K562 (cell line): Measurements from ENCODE around the gene CSF1. TPM values are rescaled to one million over a fixed set of nuclear protein-coding genes. Genes with fewer than 3 reads are reported as not detected.

Experiments used
- ATAC-seq: fragments of 200-7000 bp; cut with Tn5 transposase; 3 replicates; pipeline ENCODE4 v1.9.1; 2020; ENCODE audit warnings: moderate library complexity
- BruUV-seq: library from RNA; stranded (reverse); fragments of 400-500 nt; replicated peaks from 2 replicates; lab custom pipeline; 2021; lab: Mats Ljungman, UMichigan
- CTCF ChIA-PET: fragments of 300-600 bp; formaldehyde crosslinking; extraction: SDS; loops from one replicate; lab custom pipeline; 2021; ENCODE audit warnings: low intra/inter-chr PET ratio; lab: Yijun Ruan, JAX
- POLR2A ChIA-PET: fragments of 300-600, 350-650 bp; sonication (Branson Sonifier 250); formaldehyde crosslinking; extraction: SDS; loops from one replicate; lab custom pipeline; 2021; ENCODE audit warnings: antibody characterized with exemption, inconsistent platforms; lab: Yijun Ruan, JAX
- DNase-seq, 4 experiments: peaks; one replicate each; pipeline versions ENCODE4 v3.0.0 to v3.0.0-alpha.2; 2011 to 2018; ENCODE audit warnings: low spot score in 3 of 4, mixed read lengths in 3 of 4; ENCODE audit errors: extremely low read depth in 1 of 4
- FAIRE-seq: peaks from 2 replicates; lab custom pipeline; 2011; peaks lifted over from hg19 to GRCh38; lab: Jason Lieb, UNC
- H2AFZ ChIP-seq: 2 replicates; pipeline ENCODE4 v1.6.0; 2011; ENCODE audit warnings: low read depth, low read length, control low read depth, inconsistent platforms
- H3K27ac ChIP-seq: fragments of 200-600 bp; 3 replicates; pipeline ENCODE4 v1.8.0; 2011; ENCODE audit warnings: low read depth, mild to moderate bottlenecking, control low read depth, inconsistent platforms, low read length, moderate library complexity, mixed read lengths; ENCODE audit errors: extremely low read depth
- H3K27me3 ChIP-seq, 2 experiments: fragments of 300-600 bp in 1 of 2; 2 replicates in 1 of 2; 3 replicates in 1 of 2; pipeline versions ENCODE4 v1.6.0 to v1.8.0; 2011; ENCODE audit warnings: inconsistent platforms in 2 of 2, low read length in 2 of 2, mild to moderate bottlenecking in 1 of 2, mixed read lengths in 1 of 2, moderate library complexity in 1 of 2; ENCODE audit not compliant: control insufficient read depth in 2 of 2, insufficient read depth in 2 of 2
- H3K36me3 ChIP-seq: fragments of 300-600 bp; 3 replicates; pipeline ENCODE4 v1.8.0; 2011; ENCODE audit warnings: mild to moderate bottlenecking, low read length, inconsistent platforms; ENCODE audit not compliant: control insufficient read depth, insufficient read depth
- H3K4me1 ChIP-seq, 2 experiments: fragments of 200-600 bp in 1 of 2; replicated peaks in 1 of 2; 2 replicates in 1 of 2; 3 replicates in 1 of 2; pipeline versions ENCODE4 v1.5.1 to v1.8.0; 2011; ENCODE audit warnings: inconsistent platforms in 2 of 2, low read length in 2 of 2, mild to moderate bottlenecking in 1 of 2, mixed read lengths in 1 of 2, moderate library complexity in 1 of 2; ENCODE audit not compliant: control insufficient read depth in 2 of 2, insufficient read depth in 2 of 2
- H3K4me2 ChIP-seq: 2 replicates; pipeline ENCODE4 v1.6.1; 2011; ENCODE audit warnings: low read length, control low read depth, inconsistent platforms, mixed read lengths; ENCODE audit not compliant: insufficient read depth
- H3K4me3 ChIP-seq: fragments of 200-600 bp; sonication (generic), shearing (Covaris generic); 2 replicates; pipeline ENCODE4 v1.5.1; 2016; ENCODE audit warnings: control low read depth, inconsistent platforms
- H3K79me2 ChIP-seq: fragments of 200-600 bp; 3 replicates; pipeline ENCODE4 v1.8.0; 2011; ENCODE audit warnings: low read length, inconsistent platforms; ENCODE audit not compliant: control insufficient read depth, insufficient read depth
- H3K9ac ChIP-seq, 2 experiments: 2 replicates each; pipeline versions ENCODE4 v1.6.0 to v1.6.1; 2011; ENCODE audit warnings: low read depth in 2 of 2, low read length in 2 of 2, control low read depth in 1 of 2, inconsistent platforms in 1 of 2, mild to moderate bottlenecking in 1 of 2, mixed read lengths in 1 of 2; ENCODE audit not compliant: insufficient read depth in 1 of 2
- H3K9me1 ChIP-seq: one replicate; pipeline ENCODE4 v1.6.0; 2011; ENCODE audit warnings: inconsistent platforms, mild to moderate bottlenecking, low read length, moderate library complexity; ENCODE audit not compliant: control insufficient read depth, insufficient read depth
- H3K9me3 ChIP-seq: replicated peaks from 2 replicates; pipeline ENCODE4 v1.5.1; 2011; ENCODE audit warnings: low read depth, low read length, inconsistent platforms; ENCODE audit not compliant: control insufficient read depth, insufficient read depth
- H4K20me1 ChIP-seq: replicated peaks from 2 replicates; pipeline ENCODE4 v1.6.1; 2011; ENCODE audit warnings: low read length, inconsistent platforms, mixed read lengths; ENCODE audit not compliant: control insufficient read depth, insufficient read depth
- COPS2 ChIP-seq: fragments of 450-650 bp; conservative IDR thresholded peaks from 2 replicates; pipeline ENCODE4 v1.6.1; 2016; ENCODE audit warnings: mild to moderate bottlenecking, moderate library complexity
- ESRRA ChIP-seq: fragments of 450-650 bp; IDR thresholded peaks from 2 replicates; pipeline ENCODE4 v1.6.1; 2014; ENCODE audit warnings: low read depth, mild to moderate bottlenecking, moderate library complexity, borderline replicate concordance
- KDM5B ChIP-seq: fragments of 200-600 bp; sonication (generic); IDR thresholded peaks from 2 replicates; pipeline ENCODE4 v1.6.1; 2012; ENCODE audit warnings: low read depth, mild to moderate bottlenecking, moderate library complexity, low read length, control low read depth, inconsistent platforms; ENCODE audit not compliant: insufficient replicate concordance
- NFRKB ChIP-seq: fragments of 450-650 bp; IDR thresholded peaks from 2 replicates; pipeline ENCODE4 v1.6.1; 2016; ENCODE audit warnings: low read depth
- ZC3H4 ChIP-seq: sonication (generic); formaldehyde crosslinking; IDR thresholded peaks from 2 replicates; pipeline ENCODE4 v1.9.0; 2021; ENCODE audit warnings: missing genetic modification reagents, borderline replicate concordance
- ZKSCAN8 ChIP-seq: fragments of 200-800 bp; sonication (Bioruptor generic); IDR thresholded peaks from 2 replicates; pipeline ENCODE4 v1.6.1; 2016; ENCODE audit warnings: missing genetic modification characterization, missing compliant biosample characterization
- ZNF197 ChIP-seq: fragments of 200-800 bp; sonication (Bioruptor generic); IDR thresholded peaks from 2 replicates; pipeline ENCODE4 v1.6.1; 2016; ENCODE audit warnings: low read depth, missing genetic modification characterization, missing compliant biosample characterization
- WGBS: fragments of 100-300 bp; shearing (Covaris generic); methylation state at CpG from one replicate; pipeline ENCODE4 v1.1.6; 2016; ENCODE audit warnings: low coverage, mixed read lengths; ENCODE audit not compliant: insufficient coverage; ENCODE audit errors: missing lambda C conversion rate; 5-methylcytosine and 5-hydroxymethylcytosine counted together
- in situ Hi-C: fragments of 300-500 bp; cut with MboI; formaldehyde crosslinking; loops from 4 replicates; pipeline ENCODE4 v1.15.0; 2018; ENCODE audit warnings: inconsistent platforms, mixed read lengths
- intact Hi-C: fragments of 100-400 bp; cut with micrococcal nuclease; formaldehyde crosslinking; loops from 2 replicates; pipeline ENCODE4 v1.14.2; 2022
- polyA plus RNA-seq, 8 experiments: library from polyadenylated mRNA; depleted of rRNA in 4 of 8; stranded (reverse) in 5 of 8; unstranded in 3 of 8; fragments of >200 nt; fragmentation: Nextera tagmentation in 2 of 8; fragmentation: Illumina TruSeq in 1 of 8; extraction: Ambion mirVana in 2 of 8; extraction: Trizol in 1 of 8; gene quantifications; 2 replicates each; pipeline versions ENCODE4 v1.2.1 to v1.2.3, GENCODE V29; 2011 to 2014; ENCODE audit warnings: inconsistent platforms in 1 of 8, missing spikeins in 1 of 8
- total RNA-seq, 7 experiments: library from RNA; depleted of rRNA in 6 of 7; stranded (reverse); fragments of >200 nt in 6 of 7; fragmentation: Illumina TruSeq in 2 of 7; extraction: Trizol in 2 of 7; gene quantifications; 2 replicates each; pipeline versions ENCODE4 v1.2.1 to v1.2.3, GENCODE V29; 2011 to 2021; ENCODE audit warnings: low replicate concordance in 1 of 7
- TF ChIP-seq, protein P1 (sequence below): sonication (generic); formaldehyde crosslinking; IDR thresholded peaks from 2 replicates; pipeline ENCODE4 v1.8.1; 2023; ENCODE audit warnings: mild to moderate bottlenecking, missing genetic modification reagents
- TF ChIP-seq, protein P2 (sequence below): fragments of 200-800 bp; sonication (Bioruptor generic); IDR thresholded peaks from 2 replicates; pipeline ENCODE4 v1.6.1; 2016; ENCODE audit warnings: missing genetic modification characterization, missing compliant biosample characterization
- TF ChIP-seq, protein P3 (sequence below): fragments of 250-450 bp; sonication (Bioruptor Pico); IDR thresholded peaks from 2 replicates; pipeline ENCODE4 v1.4.0; 2020

CSF1 gene
- total and polyA plus RNA-seq, 9 of the 15 experiments (the other 6 are each of a cell fraction or from before 2014, with no cell fraction given) = 0.18 to 11.8 (median 2.8) TPM

DNA sequence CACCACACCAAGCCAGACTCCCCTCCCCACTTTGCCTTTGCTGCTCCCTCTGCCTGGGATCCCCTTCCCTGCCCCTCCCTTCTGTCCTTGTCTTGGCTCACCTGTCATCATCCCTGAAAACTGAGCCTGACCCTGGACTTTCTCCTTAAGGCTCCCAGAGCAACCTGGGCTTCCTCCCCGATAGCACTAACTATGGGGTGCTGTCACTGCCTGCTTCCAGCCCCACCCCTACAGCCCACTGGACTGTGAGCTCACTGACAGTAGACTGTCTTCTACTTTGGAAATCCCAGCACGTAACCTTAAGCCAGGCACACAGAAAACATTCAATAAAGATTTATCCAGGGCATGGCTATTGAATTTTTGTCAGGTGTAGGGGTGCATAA lies 9.5 kb upstream of the CSF1 start:
- intact Hi-C loops (no loop called here), in situ Hi-C loops (no loop called here)
- Histone ChIP-seq H3K9me1 (no peaks in the 10 kb centered on the region), H2AFZ (no peak overlapping the region; the same call in 1 of the 2 replicates), H3K4me2 (peak overlapping the region; percentile 5; the same call in 1 of the 2 replicates), H4K20me1 (no peaks in the 10 kb centered on the region), H3K27me3 (no peaks in the 10 kb centered on the region), H3K27ac (peak overlapping the region; percentile 49; the same call in 2 of the 3 replicates), H3K36me3 (no peaks in the 10 kb centered on the region), H3K4me1 (peaks cover 29 to 53% of the 10 kb centered on the region in 2 experiments), H3K9me3 (no peaks in the 10 kb centered on the region), H3K79me2 (peaks cover 4% of the 10 kb centered on the region; the same call in 1 of the 3 replicates), H3K4me3 (no peak overlapping the region), H3K9ac (peak overlapping the region in 1 of 2 experiments; percentile 0; a peak in 2 of 4 replicates)
- ChIA-PET CTCF (no interaction called here), POLR2A (interaction anchor here (1.0 to 2.2 kb wide), 6 partner anchors 9 to 22 kb away, joined by 5 to 15 read pairs (median 9); no protein-coding TSS in a partner anchor)
- no peak for FAIRE-seq
- 75% methylated on average over 2 of the region's 2 CpGs for WGBS
- no TSS peak for BruUV-seq
- TF ChIP-seq COPS2 (no peak), ESRRA (no peak), ZNF197 (CRISPR knock-in tag) (peak; percentile 47; the same call in 1 of the 2 replicates), ZKSCAN8 (peak; percentile 30; the same call in 1 of the 2 replicates), ZC3H4 (CRISPR knock-in tag) (no peak), NFRKB (peak; percentile 32; the same call in 1 of the 2 replicates), KDM5B (peak; percentile 26)
- TF ChIP-seq, protein P1, sequence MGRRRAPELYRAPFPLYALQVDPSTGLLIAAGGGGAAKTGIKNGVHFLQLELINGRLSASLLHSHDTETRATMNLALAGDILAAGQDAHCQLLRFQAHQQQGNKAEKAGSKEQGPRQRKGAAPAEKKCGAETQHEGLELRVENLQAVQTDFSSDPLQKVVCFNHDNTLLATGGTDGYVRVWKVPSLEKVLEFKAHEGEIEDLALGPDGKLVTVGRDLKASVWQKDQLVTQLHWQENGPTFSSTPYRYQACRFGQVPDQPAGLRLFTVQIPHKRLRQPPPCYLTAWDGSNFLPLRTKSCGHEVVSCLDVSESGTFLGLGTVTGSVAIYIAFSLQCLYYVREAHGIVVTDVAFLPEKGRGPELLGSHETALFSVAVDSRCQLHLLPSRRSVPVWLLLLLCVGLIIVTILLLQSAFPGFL = no peak
- TF ChIP-seq, protein P2, sequence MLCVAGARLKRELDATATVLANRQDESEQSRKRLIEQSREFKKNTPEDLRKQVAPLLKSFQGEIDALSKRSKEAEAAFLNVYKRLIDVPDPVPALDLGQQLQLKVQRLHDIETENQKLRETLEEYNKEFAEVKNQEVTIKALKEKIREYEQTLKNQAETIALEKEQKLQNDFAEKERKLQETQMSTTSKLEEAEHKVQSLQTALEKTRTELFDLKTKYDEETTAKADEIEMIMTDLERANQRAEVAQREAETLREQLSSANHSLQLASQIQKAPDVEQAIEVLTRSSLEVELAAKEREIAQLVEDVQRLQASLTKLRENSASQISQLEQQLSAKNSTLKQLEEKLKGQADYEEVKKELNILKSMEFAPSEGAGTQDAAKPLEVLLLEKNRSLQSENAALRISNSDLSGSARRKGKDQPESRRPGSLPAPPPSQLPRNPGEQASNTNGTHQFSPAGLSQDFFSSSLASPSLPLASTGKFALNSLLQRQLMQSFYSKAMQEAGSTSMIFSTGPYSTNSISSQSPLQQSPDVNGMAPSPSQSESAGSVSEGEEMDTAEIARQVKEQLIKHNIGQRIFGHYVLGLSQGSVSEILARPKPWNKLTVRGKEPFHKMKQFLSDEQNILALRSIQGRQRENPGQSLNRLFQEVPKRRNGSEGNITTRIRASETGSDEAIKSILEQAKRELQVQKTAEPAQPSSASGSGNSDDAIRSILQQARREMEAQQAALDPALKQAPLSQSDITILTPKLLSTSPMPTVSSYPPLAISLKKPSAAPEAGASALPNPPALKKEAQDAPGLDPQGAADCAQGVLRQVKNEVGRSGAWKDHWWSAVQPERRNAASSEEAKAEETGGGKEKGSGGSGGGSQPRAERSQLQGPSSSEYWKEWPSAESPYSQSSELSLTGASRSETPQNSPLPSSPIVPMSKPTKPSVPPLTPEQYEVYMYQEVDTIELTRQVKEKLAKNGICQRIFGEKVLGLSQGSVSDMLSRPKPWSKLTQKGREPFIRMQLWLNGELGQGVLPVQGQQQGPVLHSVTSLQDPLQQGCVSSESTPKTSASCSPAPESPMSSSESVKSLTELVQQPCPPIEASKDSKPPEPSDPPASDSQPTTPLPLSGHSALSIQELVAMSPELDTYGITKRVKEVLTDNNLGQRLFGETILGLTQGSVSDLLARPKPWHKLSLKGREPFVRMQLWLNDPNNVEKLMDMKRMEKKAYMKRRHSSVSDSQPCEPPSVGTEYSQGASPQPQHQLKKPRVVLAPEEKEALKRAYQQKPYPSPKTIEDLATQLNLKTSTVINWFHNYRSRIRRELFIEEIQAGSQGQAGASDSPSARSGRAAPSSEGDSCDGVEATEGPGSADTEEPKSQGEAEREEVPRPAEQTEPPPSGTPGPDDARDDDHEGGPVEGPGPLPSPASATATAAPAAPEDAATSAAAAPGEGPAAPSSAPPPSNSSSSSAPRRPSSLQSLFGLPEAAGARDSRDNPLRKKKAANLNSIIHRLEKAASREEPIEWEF (CRISPR knock-in tag) = peak; percentile 53; the same call in 1 of the 2 replicates
- TF ChIP-seq, protein P3, sequence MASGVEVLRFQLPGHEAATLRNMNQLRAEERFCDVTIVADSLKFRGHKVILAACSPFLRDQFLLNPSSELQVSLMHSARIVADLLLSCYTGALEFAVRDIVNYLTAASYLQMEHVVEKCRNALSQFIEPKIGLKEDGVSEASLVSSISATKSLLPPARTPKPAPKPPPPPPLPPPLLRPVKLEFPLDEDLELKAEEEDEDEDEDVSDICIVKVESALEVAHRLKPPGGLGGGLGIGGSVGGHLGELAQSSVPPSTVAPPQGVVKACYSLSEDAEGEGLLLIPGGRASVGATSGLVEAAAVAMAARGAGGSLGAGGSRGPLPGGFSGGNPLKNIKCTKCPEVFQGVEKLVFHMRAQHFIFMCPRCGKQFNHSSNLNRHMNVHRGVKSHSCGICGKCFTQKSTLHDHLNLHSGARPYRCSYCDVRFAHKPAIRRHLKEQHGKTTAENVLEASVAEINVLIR (CRISPR knock-in tag) = no peak
- DNase-seq = no peak
- no peak for ATAC-seq
